GM19372 (cell line): ENCODE data around the gene KLRD1.
"Not testable (repeated sequence)": the region's sequence is repeated elsewhere in the genome, so short reads cannot be mapped to it uniquely, and the experiment has no call there.

ENCODE experiments used
- ATAC-seq: cut with Tn5 transposase; IDR thresholded peaks from one replicate; pipeline ENCODE4 v1.9.1; 2021; ENCODE audit warnings: mild to moderate bottlenecking, low read depth, moderate library complexity; ENCODE audit not compliant: unreplicated experiment

The KLRD1 gene

GRCh38 chr12:10367714-10368113, 60.0 kb downstream of the KLRD1 start:
- not testable (repeated sequence) for ATAC-seq

- no peak for ATAC-seq
Observed at GRCh38 chr12:10368206-10369171, 60.8 kb downstream of the KLRD1 start.

GRCh38 chr12:10369557-10370415, 62.1 kb downstream of the KLRD1 start:
- no peak for ATAC-seq

GRCh38 chr12:10371893-10372535, 64.3 kb downstream of the KLRD1 start:
- ATAC-seq, result not testable (repeated sequence)

GRCh38 chr12:10372559-10372958, 64.9 kb downstream of the KLRD1 start:
- ATAC-seq, result no peak

GRCh38 chr12:10374624-10375018, 67.0 kb downstream of the KLRD1 start:
- ATAC-seq, result no peak

GRCh38 chr12:10378737-10379136, 71.1 kb downstream of the KLRD1 start:
- ATAC-seq, result not testable (repeated sequence)
